ENCODE data around the gene ADAM22.

GRCh38 chr7:88092676-88092999 is 158.6 kb downstream of the ADAM22 start:
- TF ChIP-seq EZH2 (IDR thresholded peaks at IDR 0.05; ENCODE audit: low read length, missing control alignments) = no peak
- TF ChIP-seq, protein P1, sequence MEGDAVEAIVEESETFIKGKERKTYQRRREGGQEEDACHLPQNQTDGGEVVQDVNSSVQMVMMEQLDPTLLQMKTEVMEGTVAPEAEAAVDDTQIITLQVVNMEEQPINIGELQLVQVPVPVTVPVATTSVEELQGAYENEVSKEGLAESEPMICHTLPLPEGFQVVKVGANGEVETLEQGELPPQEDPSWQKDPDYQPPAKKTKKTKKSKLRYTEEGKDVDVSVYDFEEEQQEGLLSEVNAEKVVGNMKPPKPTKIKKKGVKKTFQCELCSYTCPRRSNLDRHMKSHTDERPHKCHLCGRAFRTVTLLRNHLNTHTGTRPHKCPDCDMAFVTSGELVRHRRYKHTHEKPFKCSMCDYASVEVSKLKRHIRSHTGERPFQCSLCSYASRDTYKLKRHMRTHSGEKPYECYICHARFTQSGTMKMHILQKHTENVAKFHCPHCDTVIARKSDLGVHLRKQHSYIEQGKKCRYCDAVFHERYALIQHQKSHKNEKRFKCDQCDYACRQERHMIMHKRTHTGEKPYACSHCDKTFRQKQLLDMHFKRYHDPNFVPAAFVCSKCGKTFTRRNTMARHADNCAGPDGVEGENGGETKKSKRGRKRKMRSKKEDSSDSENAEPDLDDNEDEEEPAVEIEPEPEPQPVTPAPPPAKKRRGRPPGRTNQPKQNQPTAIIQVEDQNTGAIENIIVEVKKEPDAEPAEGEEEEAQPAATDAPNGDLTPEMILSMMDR (conservative IDR thresholded peaks at IDR 0.05 in 1 of 2, IDR thresholded peaks at IDR 0.05 in 1 of 2; ENCODE audit: low read depth in 1 of 2, low read length in 2 of 2) = no peak
